Colonic mucosa (tissue), 4 donors: ENCODE measurements around the gene NDUFA3. TPM values are rescaled to one million over a fixed set of nuclear protein-coding genes. Genes with fewer than 3 reads are reported as not detected.

ENCODE experiments used
- DNase-seq: peaks from one replicate; pipeline ENCODE4 v3.0.0-alpha.2; 2020
- H3K27ac ChIP-seq: fragments of 200-600 bp; one replicate; pipeline ENCODE4 v1.8.0; 2021
- H3K27me3 ChIP-seq: fragments of 200-600 bp; one replicate; pipeline ENCODE4 v1.8.0; 2021
- H3K36me3 ChIP-seq: fragments of 200-600 bp; one replicate; pipeline ENCODE4 v1.8.0; 2021
- H3K4me1 ChIP-seq: fragments of 200-600 bp; one replicate; pipeline ENCODE4 v1.8.0; 2021; ENCODE audit warnings: mild to moderate bottlenecking
- H3K4me3 ChIP-seq: fragments of 200-600 bp; one replicate; pipeline ENCODE4 v1.8.0; 2021
- H3K9ac ChIP-seq, 2 donors: one replicate each; pipeline ENCODE4 v1.7.0; 2013; ENCODE audit warnings: control low read depth in 2 of 2, low read depth in 2 of 2, low read length in 2 of 2
- H3K9me3 ChIP-seq: fragments of 200-600 bp; one replicate; pipeline ENCODE4 v1.8.0; 2021
- CTCF ChIP-seq: fragments of 200-600 bp; IDR thresholded peaks from one replicate; pipeline ENCODE4 v1.8.0; 2022; ENCODE audit warnings: antibody characterized with exemption, mild to moderate bottlenecking
- intact Hi-C: fragments of 100-400 bp; cut with DNase I; formaldehyde crosslinking; loops from one replicate; pipeline ENCODE4 v1.14.1; 2022
- total RNA-seq, 2 donors: library from RNA; stranded (reverse); fragmentation: NEBNext Ultra II Directional in 1 of 2; extraction: Animal tissue kit (Norgen Biotek cat#: 25700) in 1 of 2; gene quantifications; one replicate each; pipeline ENCODE4 v1.2.1, GENCODE V29; 2021
- donor health status: healthy.
- donor health status: DM: no; HTN: no; CAD: no.
- donor health status: DM: no; HTN: no; CAD: no.

Gene NDUFA3
- 100 to 1,000 TPM; 138 to 188 TPM for total RNA-seq

- no peak for TF ChIP-seq CTCF
- intact Hi-C loops: no loop called here
- Histone ChIP-seq H3K27ac (peak within 1 kb of the TSS; percentile 50), H3K36me3 (no peaks in the 10 kb centered on the region), H3K4me1 (no peaks in the 10 kb centered on the region), H3K4me3 (peak within 1 kb of the TSS; percentile 95), H3K27me3 (no peaks in the 10 kb centered on the region), H3K9me3 (no peaks in the 10 kb centered on the region), H3K9ac (peak within 1 kb of the TSS; percentile 91 to 96)
- DNase-seq: peak; percentile 97
Observed at GRCh38 chr19:54102421-54103169, at the start of gene NDUFA3. NDUFA3 (plus strand) TSS chr19:54102855; CDS start chr19:54102879, 24 bp downstream.

GRCh38 chr19:54062643-54063042 lies 40.0 kb upstream of the NDUFA3 start:
- intact Hi-C loops: no loop called here
- DNase-seq: no peak
- H3K36me3 ChIP-seq: no peaks in the 10 kb centered on the region
- H3K4me3 ChIP-seq: no peak overlapping the region
- no peak for TF ChIP-seq CTCF
- no peaks in the 10 kb centered on the region for H3K9me3 ChIP-seq
- H3K27me3 ChIP-seq: no peaks in the 10 kb centered on the region
- no peak overlapping the region for H3K9ac ChIP-seq
- no peaks in the 10 kb centered on the region for H3K4me1 ChIP-seq
- no peak overlapping the region for H3K27ac ChIP-seq

GRCh38 chr19:54063350-54064116 lies 39.1 kb upstream of the NDUFA3 start, which contains the start of gene VSTM1:
VSTM1 (minus strand) TSS chr19:54063897; CDS start chr19:54063777, 120 bp downstream.
- Histone ChIP-seq H3K36me3 (no peaks in the 10 kb centered on the region), H3K4me3 (no peak within 1 kb of the TSS), H3K27me3 (no peaks in the 10 kb centered on the region), H3K9me3 (no peaks in the 10 kb centered on the region), H3K9ac (no peak within 1 kb of the TSS), H3K27ac (no peak within 1 kb of the TSS), H3K4me1 (no peaks in the 10 kb centered on the region)
- TF ChIP-seq CTCF: no peak
- no peak for DNase-seq
- intact Hi-C loops: no loop called here

- no peak overlapping the region for H3K4me3 ChIP-seq
- no peaks in the 10 kb centered on the region for H3K4me1 ChIP-seq
- no peaks in the 10 kb centered on the region for H3K9me3 ChIP-seq
- H3K36me3 ChIP-seq: no peaks in the 10 kb centered on the region
- no peak overlapping the region for H3K9ac ChIP-seq
- no peaks in the 10 kb centered on the region for H3K27me3 ChIP-seq
- H3K27ac ChIP-seq: no peak overlapping the region
- intact Hi-C loops: no loop called here
- no peak for TF ChIP-seq CTCF
- DNase-seq: no peak
Observed at GRCh38 chr19:54069470-54069869, 33.2 kb upstream of the NDUFA3 start.

- Histone ChIP-seq H3K27ac (no peak overlapping the region), H3K27me3 (no peaks in the 10 kb centered on the region), H3K4me3 (no peak overlapping the region), H3K9me3 (no peaks in the 10 kb centered on the region), H3K9ac (no peak overlapping the region), H3K4me1 (no peaks in the 10 kb centered on the region), H3K36me3 (no peaks in the 10 kb centered on the region)
- no peak for DNase-seq
- intact Hi-C loops: no loop called here
- TF ChIP-seq CTCF: no peak
Observed at GRCh38 chr19:54073829-54074228, 28.8 kb upstream of the NDUFA3 start.
